Endothelial cell (in vitro differentiated cells): ENCODE data around the gene TRAF5. TPM values are rescaled to one million over a fixed set of nuclear protein-coding genes. Genes with fewer than 3 reads are reported as not detected.

Experiments
- DNase-seq: peaks from one replicate; pipeline ENCODE4 v3.0.0; 2021; ENCODE audit warnings: low spot score
- H3K27ac Mint-ChIP-seq: one replicate; pipeline ENCODE4 v1.8.0; 2021; ENCODE audit warnings: mixed read lengths, inconsistent platforms; ENCODE audit not compliant: unreplicated experiment
- H3K27me3 Mint-ChIP-seq: one replicate; pipeline ENCODE4 v1.8.0; 2021; ENCODE audit warnings: mild to moderate bottlenecking, moderate library complexity, mixed read lengths, inconsistent platforms; ENCODE audit not compliant: unreplicated experiment
- H3K36me3 Mint-ChIP-seq: one replicate; pipeline ENCODE4 v1.8.0; 2021; ENCODE audit warnings: mild to moderate bottlenecking, low read depth, mixed read lengths, inconsistent platforms; ENCODE audit not compliant: unreplicated experiment
- H3K4me1 Mint-ChIP-seq: one replicate; pipeline ENCODE4 v1.8.0; 2021; ENCODE audit warnings: mild to moderate bottlenecking, mixed read lengths, inconsistent platforms; ENCODE audit not compliant: unreplicated experiment
- H3K4me3 Mint-ChIP-seq: one replicate; pipeline ENCODE4 v1.8.0; 2021; ENCODE audit warnings: mild to moderate bottlenecking, mixed read lengths, inconsistent platforms; ENCODE audit not compliant: unreplicated experiment
- H3K9me3 Mint-ChIP-seq: one replicate; pipeline ENCODE4 v1.8.0; 2021; ENCODE audit warnings: mixed read lengths, inconsistent platforms; ENCODE audit not compliant: unreplicated experiment
- total RNA-seq: library from RNA; stranded (reverse); fragmentation: NEBNext Ultra II Directional; extraction: Animal tissue kit (Norgen Biotek cat#: 25700); gene quantifications from one replicate; pipeline ENCODE4 v1.2.1, GENCODE V29; 2021; ENCODE audit not compliant: unreplicated experiment
- TF ChIP-seq, protein P1 (sequence below): fragments of 200-600 bp; sonication (generic); IDR thresholded peaks from one replicate; pipeline ENCODE4 v1.5.0; 2021; ENCODE audit warnings: antibody characterized with exemption; ENCODE audit not compliant: unreplicated experiment

TRAF5 gene
- total RNA-seq, 1 donor from 2014 or later: 14.5 TPM

DNA sequence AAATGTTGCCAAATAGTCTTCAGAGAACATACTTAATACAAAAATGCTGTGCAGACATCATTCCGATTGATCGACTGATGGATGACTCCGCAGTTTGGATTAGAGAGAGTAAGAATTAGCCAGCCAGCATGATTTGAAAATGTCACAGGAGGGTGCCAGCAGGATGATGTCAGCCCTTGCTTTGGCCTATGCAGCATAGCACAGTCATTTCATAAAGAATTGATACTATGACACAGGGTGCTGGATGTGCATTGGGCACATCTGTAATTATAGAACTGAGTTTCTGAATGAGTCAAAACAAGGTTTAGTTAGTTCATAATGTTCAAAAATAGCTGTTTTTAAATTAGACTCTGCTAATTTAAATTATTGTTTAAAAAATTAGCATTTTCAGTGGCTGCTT, 21.6 kb upstream of the TRAF5 start:
- Mint-ChIP-seq H3K4me3 (no peak overlapping the region), H3K27ac (no peak overlapping the region), H3K36me3 (peaks cover 5% of the 10 kb centered on the region), H3K4me1 (peaks cover 10% of the 10 kb centered on the region), H3K9me3 (no peaks in the 10 kb centered on the region), H3K27me3 (no peaks in the 10 kb centered on the region)
- TF ChIP-seq, protein P1, sequence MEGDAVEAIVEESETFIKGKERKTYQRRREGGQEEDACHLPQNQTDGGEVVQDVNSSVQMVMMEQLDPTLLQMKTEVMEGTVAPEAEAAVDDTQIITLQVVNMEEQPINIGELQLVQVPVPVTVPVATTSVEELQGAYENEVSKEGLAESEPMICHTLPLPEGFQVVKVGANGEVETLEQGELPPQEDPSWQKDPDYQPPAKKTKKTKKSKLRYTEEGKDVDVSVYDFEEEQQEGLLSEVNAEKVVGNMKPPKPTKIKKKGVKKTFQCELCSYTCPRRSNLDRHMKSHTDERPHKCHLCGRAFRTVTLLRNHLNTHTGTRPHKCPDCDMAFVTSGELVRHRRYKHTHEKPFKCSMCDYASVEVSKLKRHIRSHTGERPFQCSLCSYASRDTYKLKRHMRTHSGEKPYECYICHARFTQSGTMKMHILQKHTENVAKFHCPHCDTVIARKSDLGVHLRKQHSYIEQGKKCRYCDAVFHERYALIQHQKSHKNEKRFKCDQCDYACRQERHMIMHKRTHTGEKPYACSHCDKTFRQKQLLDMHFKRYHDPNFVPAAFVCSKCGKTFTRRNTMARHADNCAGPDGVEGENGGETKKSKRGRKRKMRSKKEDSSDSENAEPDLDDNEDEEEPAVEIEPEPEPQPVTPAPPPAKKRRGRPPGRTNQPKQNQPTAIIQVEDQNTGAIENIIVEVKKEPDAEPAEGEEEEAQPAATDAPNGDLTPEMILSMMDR: no peak
- no peak for DNase-seq

DNA sequence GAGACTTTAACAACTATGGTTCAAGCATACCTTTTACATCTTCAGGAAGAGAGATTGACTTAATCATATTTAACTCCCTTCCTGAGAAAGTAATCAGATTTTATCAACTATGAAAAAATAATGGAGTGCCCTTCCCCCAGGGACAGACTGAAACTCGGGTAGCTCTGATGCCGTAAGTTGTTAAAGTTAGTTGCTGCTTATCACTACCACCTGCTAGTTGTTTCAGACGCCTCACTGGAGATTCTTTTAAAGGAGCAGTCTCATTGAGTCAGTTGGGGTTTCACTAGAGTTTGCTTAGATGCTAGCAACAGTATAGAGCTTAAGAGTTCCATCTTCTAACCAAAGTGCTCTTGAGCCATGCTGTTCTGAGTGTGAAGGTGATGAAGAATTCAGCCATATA, 17.0 kb upstream of the TRAF5 start:
- TF ChIP-seq, protein P1: no peak
- H3K27me3 Mint-ChIP-seq: no peaks in the 10 kb centered on the region
- no peak for DNase-seq
- peaks cover 9% of the 10 kb centered on the region for H3K36me3 Mint-ChIP-seq
- H3K9me3 Mint-ChIP-seq: no peaks in the 10 kb centered on the region
- H3K4me3 Mint-ChIP-seq: no peak overlapping the region
- H3K27ac Mint-ChIP-seq: no peak overlapping the region
- peaks cover 5% of the 10 kb centered on the region for H3K4me1 Mint-ChIP-seq

DNA sequence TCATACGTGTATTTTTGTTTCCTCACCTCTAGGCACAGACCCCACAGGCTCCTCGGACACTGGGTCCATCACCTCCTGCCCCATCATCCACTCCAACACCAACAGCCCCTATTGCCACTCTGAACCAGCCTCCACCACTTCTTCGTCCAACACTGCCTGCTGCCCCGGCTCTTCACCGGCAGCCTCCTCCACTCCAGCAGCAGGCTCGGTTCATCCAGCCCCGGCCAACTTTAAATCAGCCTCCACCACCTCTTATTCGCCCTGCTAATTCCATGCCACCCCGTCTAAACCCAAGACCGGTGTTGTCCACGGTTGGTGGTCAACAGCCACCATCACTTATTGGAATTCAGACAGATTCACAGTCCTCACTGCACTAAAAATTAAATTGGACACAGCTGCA, 13.2 kb upstream of the TRAF5 start:
- DNase-seq: no peak
- Mint-ChIP-seq H3K27ac (no peak overlapping the region), H3K27me3 (no peaks in the 10 kb centered on the region), H3K9me3 (no peaks in the 10 kb centered on the region), H3K36me3 (peaks cover 9% of the 10 kb centered on the region), H3K4me3 (no peak overlapping the region), H3K4me1 (peaks cover 5% of the 10 kb centered on the region)
- TF ChIP-seq, protein P1: no peak

DNA sequence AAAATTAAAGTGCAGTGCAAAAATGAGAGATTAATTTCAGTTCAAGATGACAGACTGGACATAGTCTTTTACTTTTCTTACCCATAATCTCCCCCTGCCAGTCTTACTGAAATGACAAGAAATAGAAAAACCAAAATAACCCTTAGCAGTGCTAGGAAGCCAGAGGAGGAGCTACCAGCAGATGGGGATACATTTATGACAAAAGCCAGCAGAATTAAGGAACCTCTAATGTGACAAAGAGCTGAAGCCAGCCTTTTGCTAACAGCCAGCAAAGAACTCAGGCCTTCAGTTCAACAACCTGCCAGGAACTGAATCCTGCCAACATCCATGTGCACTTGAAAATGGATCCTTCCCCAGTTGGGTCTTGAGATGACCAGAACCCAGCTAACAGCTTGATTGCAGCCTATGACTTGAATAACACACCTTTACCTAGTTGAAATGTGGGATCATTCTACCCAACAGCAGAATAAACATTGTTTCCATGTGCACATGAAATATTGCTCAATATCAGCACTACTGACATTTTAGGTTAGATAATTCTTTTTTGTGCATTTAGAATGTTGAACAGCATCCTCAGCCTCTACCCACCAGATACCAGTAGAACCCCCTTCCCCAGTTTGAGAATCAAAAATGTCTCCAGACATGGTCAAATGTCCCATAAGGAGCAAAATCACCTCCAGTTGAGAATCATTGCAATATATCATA, 7.9 kb upstream of the TRAF5 start:
- TF ChIP-seq, protein P1: no peak
- no peak overlapping the region for H3K27ac Mint-ChIP-seq
- no peak overlapping the region for H3K4me3 Mint-ChIP-seq
- no peaks in the 10 kb centered on the region for H3K4me1 Mint-ChIP-seq
- no peaks in the 10 kb centered on the region for H3K36me3 Mint-ChIP-seq
- no peak for DNase-seq
- no peaks in the 10 kb centered on the region for H3K27me3 Mint-ChIP-seq
- no peaks in the 10 kb centered on the region for H3K9me3 Mint-ChIP-seq

DNA sequence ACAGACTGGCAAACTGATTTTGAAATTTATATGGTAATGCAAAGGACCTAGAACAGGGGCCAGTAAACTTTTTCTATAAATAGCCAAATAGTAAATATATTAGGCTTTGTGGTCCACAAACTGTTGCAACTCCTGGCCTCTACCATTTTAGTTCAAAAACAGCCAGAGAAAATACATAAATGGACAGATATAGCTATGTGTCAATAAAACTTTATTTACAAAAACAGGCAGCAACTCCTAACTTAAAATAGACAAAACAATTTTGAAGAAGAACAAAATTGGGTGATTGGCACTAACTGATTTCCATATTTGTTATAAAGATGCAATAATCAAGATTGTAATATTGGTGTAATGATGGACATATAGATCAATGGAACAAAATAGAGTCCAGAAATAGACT, 6.7 kb upstream of the TRAF5 start:
- Mint-ChIP-seq H3K4me3 (no peak overlapping the region), H3K36me3 (no peaks in the 10 kb centered on the region), H3K27me3 (no peaks in the 10 kb centered on the region), H3K4me1 (no peaks in the 10 kb centered on the region), H3K27ac (no peak overlapping the region), H3K9me3 (no peaks in the 10 kb centered on the region)
- TF ChIP-seq, protein P1: no peak
- no peak for DNase-seq
